H9 (cell line): ENCODE measurements around the gene SYNE2. TPM values are rescaled to one million over a fixed set of nuclear protein-coding genes. Genes with fewer than 3 reads are reported as not detected.
A peak's percentile ranks its signal among the peaks of the same experiment; 100 is the strongest.

ENCODE experiments used
- DNase-seq: peaks from one replicate; pipeline ENCODE4 v3.0.0-alpha.2; 2017
- H2AFZ ChIP-seq: one replicate; pipeline ENCODE4 v1.6.1; 2013; ENCODE audit warnings: mild to moderate bottlenecking, low read length, control low read depth, moderate library complexity
- H2AK5ac ChIP-seq: 2 replicates; pipeline ENCODE4 v1.6.1; 2013; ENCODE audit warnings: low read length, control low read depth, mixed read lengths; ENCODE audit not compliant: insufficient read length
- H2BK120ac ChIP-seq: one replicate; pipeline ENCODE4 v1.6.1; 2013; ENCODE audit warnings: low read depth, mild to moderate bottlenecking, low read length, control low read depth, inconsistent platforms; ENCODE audit not compliant: poor library complexity, severe bottlenecking
- H2BK12ac ChIP-seq: 2 replicates; pipeline ENCODE4 v1.6.1; 2013; ENCODE audit warnings: low read length, control low read depth, mixed read lengths, low read depth; ENCODE audit not compliant: insufficient read length
- H2BK15ac ChIP-seq: 2 replicates; pipeline ENCODE4 v1.6.1; 2013; ENCODE audit warnings: low read depth, low read length, control low read depth
- H2BK20ac ChIP-seq: one replicate; pipeline ENCODE4 v1.6.1; 2013; ENCODE audit warnings: low read depth, mild to moderate bottlenecking, low read length, control low read depth, inconsistent platforms; ENCODE audit not compliant: poor library complexity, severe bottlenecking
- H2BK5ac ChIP-seq: 2 replicates; pipeline ENCODE4 v1.6.1; 2013; ENCODE audit warnings: low read length, control low read depth, mixed read lengths; ENCODE audit not compliant: insufficient read length
- H3K14ac ChIP-seq: 2 replicates; pipeline ENCODE4 v1.6.1; 2013; ENCODE audit warnings: low read length, control low read depth; ENCODE audit not compliant: insufficient read depth
- H3K18ac ChIP-seq: 2 replicates; pipeline ENCODE4 v1.6.1; 2013; ENCODE audit warnings: low read depth, mild to moderate bottlenecking, mixed read lengths, low read length, control low read depth; ENCODE audit not compliant: insufficient read length
- H3K23ac ChIP-seq: 2 replicates; pipeline ENCODE4 v1.6.1; 2013; ENCODE audit warnings: low read length, control low read depth, mixed read lengths, low read depth; ENCODE audit not compliant: insufficient read length
- H3K23me2 ChIP-seq: 2 replicates; pipeline ENCODE4 v1.6.1; 2013; ENCODE audit warnings: low read depth, mild to moderate bottlenecking, mixed read lengths, low read length, control low read depth; ENCODE audit not compliant: insufficient read length, poor library complexity, severe bottlenecking
- H3K27ac ChIP-seq: 2 replicates; pipeline ENCODE4 v1.5.1; 2013; ENCODE audit warnings: low read length, control low read depth, mixed read lengths, low read depth; ENCODE audit not compliant: insufficient read length
- H3K27me3 ChIP-seq: 2 replicates; pipeline ENCODE4 v1.6.1; 2013; ENCODE audit warnings: low read length, control low read depth, inconsistent platforms; ENCODE audit not compliant: insufficient read depth
- H3K4ac ChIP-seq: 2 replicates; pipeline ENCODE4 v1.6.1; 2013; ENCODE audit warnings: low read depth, mild to moderate bottlenecking, control low read depth, inconsistent platforms, low read length, moderate library complexity
- H3K4me1 ChIP-seq: 2 replicates; pipeline ENCODE4 v1.6.1; 2013; ENCODE audit warnings: low read length, control low read depth, inconsistent platforms; ENCODE audit not compliant: insufficient read depth
- H3K4me2 ChIP-seq: 2 replicates; pipeline ENCODE4 v1.6.1; 2013; ENCODE audit warnings: low read length, control low read depth, mixed read lengths; ENCODE audit not compliant: insufficient read length, insufficient read depth
- H3K56ac ChIP-seq: 2 replicates; pipeline ENCODE4 v1.6.1; 2013; ENCODE audit warnings: low read depth, mild to moderate bottlenecking, mixed read lengths, low read length, control low read depth; ENCODE audit not compliant: insufficient read length
- H3K79me1 ChIP-seq: 2 replicates; pipeline ENCODE4 v1.6.1; 2013; ENCODE audit warnings: low read depth, mild to moderate bottlenecking, moderate library complexity, low read length, control low read depth, inconsistent platforms; ENCODE audit not compliant: insufficient read depth, poor library complexity, severe bottlenecking
- H3K79me2 ChIP-seq: 2 replicates; pipeline ENCODE4 v1.6.1; 2013; ENCODE audit warnings: low read length, control low read depth, inconsistent platforms; ENCODE audit not compliant: insufficient read depth
- H3K9ac ChIP-seq: 2 replicates; pipeline ENCODE4 v1.6.1; 2013; ENCODE audit warnings: low read length, control low read depth, mixed read lengths; ENCODE audit not compliant: insufficient read length; ENCODE audit errors: extremely low read depth
- H3K9me3 ChIP-seq: one replicate; pipeline ENCODE4 v1.6.1; 2013; ENCODE audit warnings: low read depth, low read length, inconsistent platforms; ENCODE audit not compliant: control insufficient read depth
- H3T11ph ChIP-seq: one replicate; pipeline ENCODE4 v1.6.1; 2013; ENCODE audit warnings: mild to moderate bottlenecking, low read length, control low read depth, inconsistent platforms
- H4K20me1 ChIP-seq: one replicate; pipeline ENCODE4 v1.6.1; 2013; ENCODE audit not compliant: control insufficient read depth, insufficient read length, insufficient read depth
- H4K5ac ChIP-seq: 2 replicates; pipeline ENCODE4 v1.6.1; 2013; ENCODE audit warnings: low read depth, mild to moderate bottlenecking, mixed read lengths, low read length, control low read depth; ENCODE audit not compliant: insufficient read length
- H4K8ac ChIP-seq: replicated peaks from 2 replicates; pipeline ENCODE4 v1.6.1; 2013; ENCODE audit warnings: low read length, control low read depth, mixed read lengths, low read depth; ENCODE audit not compliant: insufficient read length
- H4K91ac ChIP-seq: 2 replicates; pipeline ENCODE4 v1.6.1; 2013; ENCODE audit warnings: low read depth, mild to moderate bottlenecking, moderate library complexity, mixed read lengths, low read length, control low read depth; ENCODE audit not compliant: insufficient read length
- H3K27ac Mint-ChIP-seq, 3 experiments: 2 replicates in 2 of 3; 3 replicates in 1 of 3; pipeline ENCODE4 v1.8.0; 2020 to 2021; ENCODE audit warnings: mixed read lengths in 3 of 3, mild to moderate bottlenecking in 1 of 3, moderate library complexity in 1 of 3
- H3K27me3 Mint-ChIP-seq: 2 replicates; pipeline ENCODE4 v1.8.0; 2021; ENCODE audit warnings: low read depth, mild to moderate bottlenecking, moderate library complexity, mixed read lengths
- H3K36me3 Mint-ChIP-seq, 3 experiments: 2 replicates in 2 of 3; 3 replicates in 1 of 3; pipeline ENCODE4 v1.8.0; 2020 to 2021; ENCODE audit warnings: low read depth in 3 of 3, mixed read lengths in 3 of 3; ENCODE audit not compliant: insufficient read depth in 1 of 3
- H3K4me1 Mint-ChIP-seq, 2 experiments: 2 replicates each; pipeline ENCODE4 v1.8.0; 2020; ENCODE audit warnings: mixed read lengths in 2 of 2
- H3K4me3 Mint-ChIP-seq, 2 experiments: 2 replicates in 1 of 2; 3 replicates in 1 of 2; pipeline ENCODE4 v1.8.0; 2020 to 2021; ENCODE audit warnings: mild to moderate bottlenecking in 2 of 2, mixed read lengths in 2 of 2, moderate library complexity in 1 of 2
- H3K9me3 Mint-ChIP-seq, 2 experiments: 2 replicates in 1 of 2; 3 replicates in 1 of 2; pipeline ENCODE4 v1.8.0; 2020; ENCODE audit warnings: mild to moderate bottlenecking in 2 of 2, mixed read lengths in 2 of 2, moderate library complexity in 1 of 2
- WGBS: extraction: QIAGEN DNeasy Blood & Tissue Kit; methylation state at CpG from one replicate; pipeline ENCODE4 v1.1.7; 2013; ENCODE audit warnings: missing lambda C conversion rate, low lambda C conversion rate, mixed read lengths; ENCODE audit not compliant: insufficient read length; ENCODE audit errors: extremely low coverage; 5-methylcytosine and 5-hydroxymethylcytosine counted together
- total RNA-seq: library from RNA; stranded (reverse); gene quantifications from 2 replicates; pipeline ENCODE4 v1.2.1, GENCODE V29; 2021
- TF ChIP-seq, protein P1 (sequence below): fragments of 200-600 bp; sonication (generic); conservative IDR thresholded peaks from 3 replicates; pipeline ENCODE4 v1.8.0; 2021; ENCODE audit warnings: antibody characterized with exemption, mild to moderate bottlenecking

The SYNE2 gene
- total RNA-seq, 1 experiment from 2014 or later, result 43.3 TPM

DNA sequence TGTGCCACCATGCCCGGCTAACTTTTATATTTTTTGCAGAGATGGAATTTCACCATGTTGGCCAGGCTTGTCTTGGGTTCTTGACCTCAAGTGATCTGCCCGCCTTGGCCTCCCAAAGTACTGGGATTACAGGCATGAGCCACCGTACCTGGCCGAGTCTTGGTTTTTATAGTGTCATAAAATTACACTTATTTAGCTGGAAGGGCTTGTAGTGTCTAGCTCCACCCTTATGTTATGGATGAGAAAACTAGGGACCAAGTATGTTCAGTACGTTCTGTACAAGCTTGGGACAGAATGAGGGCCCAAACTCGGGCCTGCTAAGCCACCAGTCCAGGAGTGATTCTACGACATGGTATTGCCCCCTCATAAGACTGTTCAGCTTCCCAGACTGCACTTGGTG, 35.1 kb downstream of the SYNE2 start:
- Histone ChIP-seq H3K9ac (no peak overlapping the region), H3T11ph (no peak overlapping the region), H2AK5ac (no peak overlapping the region), H2BK15ac (no peak overlapping the region), H3K23me2 (no peaks in the 10 kb centered on the region), H2AFZ (no peak overlapping the region), H2BK12ac (no peak overlapping the region), H3K4me2 (no peak overlapping the region), H3K79me2 (peaks cover 3% of the 10 kb centered on the region; the same call in 1 of the 2 replicates), H3K14ac (peak overlapping the region; percentile 31; the same call in 1 of the 2 replicates), H3K23ac (no peak overlapping the region), H3K27me3 (no peaks in the 10 kb centered on the region), H3K27ac (no peak overlapping the region), H4K8ac (no peak overlapping the region), H3K4ac (no peak overlapping the region), H3K56ac (no peak overlapping the region), H3K18ac (no peak overlapping the region), H3K4me1 (peaks cover 6% of the 10 kb centered on the region; the same call in 1 of the 2 replicates), H3K9me3 (no peaks in the 10 kb centered on the region), H3K79me1 (peaks cover 2% of the 10 kb centered on the region), H4K91ac (no peak overlapping the region), H4K20me1 (no peaks in the 10 kb centered on the region), H4K5ac (no peak overlapping the region), H2BK20ac (no peak overlapping the region), H2BK5ac (no peak overlapping the region), H2BK120ac (no peak overlapping the region)
- H3K4me1 Mint-ChIP-seq, result peaks cover 29 to 31% of the 10 kb centered on the region in 2 experiments
- TF ChIP-seq, protein P1, sequence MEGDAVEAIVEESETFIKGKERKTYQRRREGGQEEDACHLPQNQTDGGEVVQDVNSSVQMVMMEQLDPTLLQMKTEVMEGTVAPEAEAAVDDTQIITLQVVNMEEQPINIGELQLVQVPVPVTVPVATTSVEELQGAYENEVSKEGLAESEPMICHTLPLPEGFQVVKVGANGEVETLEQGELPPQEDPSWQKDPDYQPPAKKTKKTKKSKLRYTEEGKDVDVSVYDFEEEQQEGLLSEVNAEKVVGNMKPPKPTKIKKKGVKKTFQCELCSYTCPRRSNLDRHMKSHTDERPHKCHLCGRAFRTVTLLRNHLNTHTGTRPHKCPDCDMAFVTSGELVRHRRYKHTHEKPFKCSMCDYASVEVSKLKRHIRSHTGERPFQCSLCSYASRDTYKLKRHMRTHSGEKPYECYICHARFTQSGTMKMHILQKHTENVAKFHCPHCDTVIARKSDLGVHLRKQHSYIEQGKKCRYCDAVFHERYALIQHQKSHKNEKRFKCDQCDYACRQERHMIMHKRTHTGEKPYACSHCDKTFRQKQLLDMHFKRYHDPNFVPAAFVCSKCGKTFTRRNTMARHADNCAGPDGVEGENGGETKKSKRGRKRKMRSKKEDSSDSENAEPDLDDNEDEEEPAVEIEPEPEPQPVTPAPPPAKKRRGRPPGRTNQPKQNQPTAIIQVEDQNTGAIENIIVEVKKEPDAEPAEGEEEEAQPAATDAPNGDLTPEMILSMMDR, result no peak
- DNase-seq, result no peak
- no peaks in the 10 kb centered on the region for H3K9me3 Mint-ChIP-seq
- no peak overlapping the region for H3K27ac Mint-ChIP-seq
- H3K4me3 Mint-ChIP-seq, result no peak overlapping the region
- no CpG with 5 or more reads among the region's 7 CpGs for WGBS
- peaks cover 0 to 11% (median 3%) of the 10 kb centered on the region in 3 experiments; a peak in 3 of 7 replicates for H3K36me3 Mint-ChIP-seq
- H3K27me3 Mint-ChIP-seq, result no peaks in the 10 kb centered on the region; the same call in 1 of the 2 replicates
